ENCODE results near the gene TNFAIP8L2.

- TF ChIP-seq POLR2A (IDR thresholded peaks at IDR 0.05; ENCODE audit: low read depth, low read length) = no peak
- TF ChIP-seq TAF1 (IDR thresholded peaks at IDR 0.05; ENCODE audit: low read depth, low read length) = no peak
- no peak for TF ChIP-seq POLR2AphosphoS5 (IDR thresholded peaks at IDR 0.05; ENCODE audit: low read depth, low read length)
- TF ChIP-seq SPI1 (IDR thresholded peaks at IDR 0.05; ENCODE audit: low read depth, low read length) = no peak
- TF ChIP-seq PAX5 (IDR thresholded peaks at IDR 0.05; ENCODE audit: insufficient read depth, low read length, severe bottlenecking) = no peak
- TF ChIP-seq POU2F2 (IDR thresholded peaks at IDR 0.05; ENCODE audit: low read depth, low read length) = no peak
These were observed 30.8 kb downstream of the TNFAIP8L2 start for GRCh38 chr1:151187205-151187604.

Data from GM12891 (cell line).